Stimulated activated naive CD8-positive, alpha-beta T cell treated with anti-CD3 and anti-CD28 coated beads, Interleukin-15, Interleukin-2, amounts not matched to agents 100 U/mL and 50 U/mL, for 24 hours (primary cell): ENCODE results near the gene ANO4.

Experiments
- ATAC-seq: fragments of 150-1000 bp; cut with Tn5 transposase; one replicate; pipeline ENCODE4 v1.10.0; 2021
- DNase-seq: peaks from one replicate; pipeline ENCODE4 v3.0.0; 2021

The ANO4 gene

DNA sequence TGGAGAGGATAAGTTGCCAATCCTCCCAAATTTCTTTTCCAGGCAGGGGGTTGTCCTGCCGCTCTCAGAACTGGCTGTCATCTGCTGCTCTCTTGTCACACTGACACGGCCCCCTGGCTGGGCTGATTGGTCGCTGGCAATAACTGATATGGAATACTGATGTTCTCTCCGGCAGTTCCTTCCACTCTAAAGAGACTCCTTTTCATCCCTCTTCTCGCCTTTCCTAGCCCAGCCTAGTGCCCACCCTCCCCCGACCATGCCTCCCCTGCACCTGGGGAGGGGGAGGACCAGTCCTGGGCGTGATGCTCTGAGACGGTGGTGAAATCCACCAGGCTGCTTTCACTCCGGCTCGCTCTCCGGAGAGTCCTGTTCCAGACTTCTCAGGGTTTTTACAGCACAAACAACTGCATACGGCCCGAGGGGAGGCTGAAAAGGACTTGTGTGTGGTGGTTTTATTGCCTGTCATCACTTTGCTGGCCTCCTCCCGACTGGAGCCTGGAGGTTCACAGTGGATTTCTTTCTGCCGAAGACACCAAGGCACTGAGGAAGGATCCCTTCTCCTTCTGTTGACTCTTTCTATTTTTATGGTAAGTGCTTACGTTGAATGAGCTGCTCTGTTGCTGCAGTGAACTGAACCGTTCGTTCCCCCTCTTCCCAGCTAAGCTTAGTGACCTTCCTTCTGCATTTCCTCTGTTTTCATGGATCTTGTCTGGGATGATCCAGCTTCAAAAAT, at the start of gene ANO4:
TSS of gene ANO4 (plus strand) at position 336 of the 733 bp plus-strand sequence. CDS start 107,010 bp downstream, outside the sequence.
- ATAC-seq (no peak), DNase-seq (no peak)

- ATAC-seq (no peak), DNase-seq (no peak)
These were observed 49.1 kb upstream of the ANO4 start for GRCh38 chr12:100745378-100746071.

DNA sequence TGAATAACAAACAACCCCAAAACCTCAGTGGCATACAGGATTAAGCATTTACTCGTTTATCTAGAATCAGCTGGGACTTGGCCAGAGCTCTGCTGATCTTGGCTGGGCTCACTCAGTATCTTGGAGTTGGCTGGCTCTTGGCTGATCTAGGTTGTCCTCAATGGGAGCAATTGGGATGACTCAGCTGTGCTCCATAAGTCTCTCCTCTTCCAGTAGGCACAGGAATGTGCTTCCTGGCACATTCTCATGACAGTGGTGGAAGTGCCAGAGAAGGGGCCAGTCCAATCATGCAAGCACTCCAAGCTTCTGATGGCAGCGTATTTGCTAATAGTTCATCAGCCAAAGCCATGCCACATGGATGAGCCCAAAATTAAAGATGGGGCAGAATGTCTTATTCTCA, 41.7 kb upstream of the ANO4 start:
- no peak for ATAC-seq
- no peak for DNase-seq

DNA sequence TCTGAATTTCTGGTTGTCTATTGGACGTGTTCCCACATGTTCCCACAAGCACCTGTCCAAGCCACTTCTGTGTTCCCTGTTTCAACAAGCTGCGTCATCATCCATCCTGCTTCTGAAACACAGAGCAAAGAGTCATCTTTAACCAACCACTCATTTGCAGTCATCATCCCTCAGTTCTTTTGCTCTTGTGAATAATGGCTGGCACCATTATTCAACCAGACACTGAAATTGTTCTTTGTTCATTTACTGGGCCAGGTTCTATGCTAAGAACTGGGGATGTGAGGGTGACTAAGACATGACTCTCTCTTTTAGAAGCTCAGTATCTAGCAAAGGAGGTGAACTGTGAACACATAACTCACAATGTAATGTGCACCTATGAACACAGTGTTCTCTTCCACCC, 40.7 kb upstream of the ANO4 start:
- ATAC-seq, result no peak
- no peak for DNase-seq

DNA sequence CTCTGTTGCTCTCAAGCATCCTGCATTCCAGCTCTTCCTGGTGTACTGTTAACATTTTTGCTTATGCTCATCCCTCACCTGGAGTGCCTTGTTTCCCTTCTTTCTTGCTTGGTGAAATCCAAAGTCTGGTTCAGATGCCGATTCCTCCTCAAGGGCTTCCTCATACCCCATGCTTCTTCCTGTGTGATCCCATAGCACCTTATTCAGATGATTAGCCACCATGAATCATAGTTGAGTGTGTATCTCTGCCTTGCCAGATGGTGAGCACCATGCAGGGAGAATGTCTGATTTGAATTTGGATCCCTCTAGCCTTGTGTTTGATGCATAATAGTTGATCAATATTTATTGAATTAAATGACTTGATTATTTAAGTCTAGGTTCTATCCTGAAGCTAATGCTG, 39.4 kb upstream of the ANO4 start:
- DNase-seq, result no peak

DNA sequence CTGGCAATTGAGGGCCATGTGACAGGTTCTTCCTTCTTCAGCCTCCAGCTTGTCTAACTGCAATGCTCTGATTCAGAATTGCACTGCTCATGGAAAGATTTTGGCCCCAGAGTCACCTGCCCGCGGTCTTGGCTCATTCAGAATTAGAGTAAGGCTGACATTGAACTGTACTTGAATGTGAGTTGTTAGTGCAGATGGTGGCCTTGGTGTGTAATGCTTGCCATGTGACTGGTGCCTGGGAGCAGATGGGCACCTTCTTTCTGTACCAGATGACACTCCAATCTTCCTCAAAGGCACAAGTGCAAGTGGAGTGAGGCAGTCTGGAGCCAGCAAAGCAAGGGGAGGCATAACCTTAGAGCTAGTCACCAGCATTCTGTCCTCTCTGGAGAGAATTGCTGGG, 36.5 kb upstream of the ANO4 start:
- DNase-seq, result no peak
- ATAC-seq, result no peak

More for the DNA sequence above, 39.4 kb upstream of the ANO4 start:
- ATAC-seq, result no peak

- no peak for DNase-seq
- ATAC-seq, result no peak
These were observed 27.2 kb upstream of the ANO4 start for GRCh38 chr12:100767371-100767770.

DNA sequence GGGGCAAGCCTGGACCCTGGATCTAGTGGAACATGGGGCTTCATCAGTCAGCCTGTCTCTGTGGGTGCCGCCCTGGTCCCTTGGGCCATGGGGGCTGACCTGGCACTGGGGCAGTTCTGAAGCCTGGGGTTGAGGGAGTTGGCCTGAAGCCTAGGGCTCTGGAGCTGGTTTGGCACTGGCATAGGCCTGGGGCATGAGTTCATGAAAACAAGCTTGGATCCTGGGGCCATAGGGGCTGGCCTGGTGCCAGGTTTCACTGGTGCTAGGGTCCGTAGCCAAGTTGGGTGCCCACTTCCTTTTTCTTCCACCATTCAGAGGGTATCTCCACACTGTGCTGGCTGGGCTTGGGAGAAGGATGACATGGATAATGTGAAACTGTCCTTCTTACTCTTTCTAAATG, 26.6 kb upstream of the ANO4 start:
- DNase-seq (no peak), ATAC-seq (peak; percentile 28)

GRCh38 chr12:100778967-100779590, 15.5 kb upstream of the ANO4 start:
- ATAC-seq (no peak), DNase-seq (no peak)

- no peak for DNase-seq
- no peak for ATAC-seq
These were observed 5.4 kb upstream of the ANO4 start for GRCh38 chr12:100789146-100789545.

GRCh38 chr12:100789975-100790374, 4.6 kb upstream of the ANO4 start:
- ATAC-seq (no peak), DNase-seq (no peak)

GRCh38 chr12:100790552-100790951, 4.0 kb upstream of the ANO4 start:
- ATAC-seq (no peak), DNase-seq (no peak)

DNA sequence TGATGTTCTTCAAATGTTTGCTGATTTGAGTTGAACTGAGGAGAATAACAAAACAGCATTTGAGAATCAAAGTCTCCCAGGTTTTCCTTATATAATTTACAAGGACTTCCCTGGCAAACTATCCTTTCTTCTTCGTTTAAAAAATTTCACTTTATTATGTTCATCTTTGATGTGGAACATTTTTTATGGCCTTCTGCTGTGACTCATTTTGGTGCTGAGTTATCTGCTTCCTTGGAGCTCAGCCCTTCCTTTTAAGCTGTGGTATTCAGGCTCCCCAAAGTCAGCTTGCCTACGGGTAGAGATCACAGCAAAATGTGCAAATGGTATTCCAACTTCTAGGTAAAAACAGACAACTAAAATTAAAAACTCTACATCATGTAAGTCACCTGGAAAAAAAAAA, 1.4 kb upstream of the ANO4 start:
- ATAC-seq, result no peak
- no peak for DNase-seq

DNA sequence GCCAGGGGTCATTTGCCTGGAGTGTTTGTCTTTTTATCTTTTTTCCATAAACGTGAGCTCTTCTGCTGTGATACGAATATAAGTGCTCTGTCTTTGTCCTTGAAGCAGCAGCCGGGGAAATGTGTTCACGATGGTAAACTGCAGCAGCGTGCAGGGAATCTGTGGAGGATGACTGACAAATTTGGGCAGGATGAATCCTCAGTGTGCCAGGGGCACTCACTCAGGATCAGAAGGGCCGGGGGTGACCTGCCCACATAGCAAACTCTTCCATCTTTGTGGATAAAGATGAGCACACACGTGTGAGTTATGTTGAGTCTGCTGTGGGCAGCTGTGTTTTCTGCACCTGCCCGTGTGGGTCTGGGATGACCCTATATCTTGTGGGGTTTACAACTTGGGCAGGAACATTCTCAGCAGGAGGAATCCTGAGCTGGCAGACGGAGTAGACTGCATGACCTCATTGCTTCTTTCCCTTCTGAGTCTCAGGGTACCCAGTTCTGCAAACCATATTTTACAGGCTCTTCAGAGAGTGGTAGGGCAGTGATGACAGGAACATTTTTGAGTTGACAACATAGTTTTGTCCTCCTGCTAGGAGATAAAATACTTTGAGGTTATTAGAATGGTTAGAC, 711 bp downstream of the ANO4 start:
- no peak for DNase-seq
- no peak for ATAC-seq

- ATAC-seq, result no peak
- no peak for DNase-seq
These were observed 1.2 kb downstream of the ANO4 start for GRCh38 chr12:100795800-100796179.

- no peak for DNase-seq
- ATAC-seq, result no peak
These were observed 2.0 kb downstream of the ANO4 start for GRCh38 chr12:100796621-100797020.

GRCh38 chr12:100797246-100797645, 2.7 kb downstream of the ANO4 start:
- ATAC-seq (no peak), DNase-seq (no peak)

DNA sequence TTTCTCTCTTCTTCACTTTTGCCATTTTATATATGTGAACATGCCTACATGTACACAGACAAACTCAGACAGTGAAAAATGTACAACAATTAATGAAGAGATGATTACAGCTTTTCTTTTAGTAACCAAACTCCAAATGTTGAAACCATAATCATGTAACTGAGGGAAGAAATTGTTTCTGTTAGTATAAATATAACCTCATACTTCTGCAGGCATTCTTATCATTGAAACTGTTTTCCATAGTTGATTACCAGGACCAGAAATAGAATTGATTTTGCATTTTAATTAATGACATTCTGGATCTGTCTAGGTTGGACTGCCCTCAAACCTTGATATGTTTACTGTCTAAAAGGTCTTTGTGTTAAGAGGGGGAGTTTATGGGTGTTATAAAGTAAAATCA, 3.2 kb downstream of the ANO4 start:
- no peak for DNase-seq
- no peak for ATAC-seq

- ATAC-seq (no peak), DNase-seq (no peak)
These were observed 3.9 kb downstream of the ANO4 start for GRCh38 chr12:100798286-100799160.

DNA sequence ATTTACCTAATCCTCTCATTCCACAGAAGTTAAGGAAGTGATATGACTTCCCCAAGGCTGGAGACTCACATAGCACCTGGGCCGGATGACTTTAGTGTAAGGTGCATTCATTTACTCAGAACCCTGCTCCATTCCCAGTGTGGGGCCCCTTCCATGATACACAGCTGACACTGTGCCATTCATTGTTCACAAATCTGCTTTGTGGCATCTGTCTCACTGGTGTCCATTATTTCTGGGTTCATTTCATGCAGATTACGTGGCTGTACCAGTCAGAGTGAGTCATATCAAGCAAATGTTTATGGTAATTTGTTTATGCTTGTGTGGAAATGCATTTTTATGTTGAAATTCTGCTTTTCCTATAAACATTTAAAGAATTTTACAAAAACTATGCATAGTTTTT, 5.2 kb downstream of the ANO4 start:
- DNase-seq (no peak), ATAC-seq (no peak)

GRCh38 chr12:100800723-100801122, 6.1 kb downstream of the ANO4 start:
- DNase-seq, result no peak

GRCh38 chr12:100801320-100801719, 6.7 kb downstream of the ANO4 start:
- DNase-seq, result no peak

More at GRCh38 chr12:100800723-100801122, 6.1 kb downstream of the ANO4 start:
- no peak for ATAC-seq

More at GRCh38 chr12:100801320-100801719, 6.7 kb downstream of the ANO4 start:
- no peak for ATAC-seq
